ENCODE results near the gene SH3RF3.

Gene SH3RF3

DNA sequence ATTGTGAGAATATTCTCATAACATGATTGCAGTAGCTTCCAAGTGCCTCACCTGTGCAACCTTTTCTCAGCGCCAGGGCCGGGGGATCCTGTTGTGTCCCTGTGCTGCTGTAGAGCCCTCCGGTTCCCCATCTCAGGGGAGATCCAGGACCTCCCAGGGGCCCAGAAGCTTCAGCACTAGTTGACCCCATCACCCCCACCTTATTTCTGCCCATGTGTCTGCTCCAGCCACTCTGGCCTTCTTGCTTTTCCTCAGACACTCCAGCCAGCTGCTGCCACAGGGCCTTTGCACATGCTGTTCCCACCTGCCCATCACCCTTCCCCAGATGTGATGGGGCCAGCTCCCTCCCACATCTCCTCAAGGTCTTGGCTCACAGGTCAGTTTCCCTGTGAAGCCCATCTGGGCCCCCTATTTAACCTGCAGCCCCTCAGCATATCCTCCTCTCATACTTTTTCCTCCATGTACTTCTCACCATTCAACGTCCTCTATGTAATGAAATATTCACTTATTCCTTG, 258.3 kb downstream of the SH3RF3 start:
- Histone ChIP-seq H2AFZ (no peak overlapping the region), H3K4me3 (ENCODE audit: low read depth, low read length) (no peak overlapping the region), H3K79me2 (no peaks in the 10 kb centered on the region), H3K27me3 (ENCODE audit: control insufficient read depth, insufficient read depth, low read length) (no peaks in the 10 kb centered on the region), H3K36me3 (ENCODE audit: control insufficient read depth, insufficient read depth, low read length) (no peaks in the 10 kb centered on the region), H3K27ac (no peak overlapping the region), H3K4me1 (peaks cover 8% of the 10 kb centered on the region), H3K4me2 (ENCODE audit: low read length) (no peak overlapping the region), H3K9ac (no peak overlapping the region), H3K9me3 (ENCODE audit: control insufficient read depth, low read length) (no peaks in the 10 kb centered on the region)
- no peak for TF ChIP-seq CTCF (IDR thresholded peaks at IDR 0.05)

DNA sequence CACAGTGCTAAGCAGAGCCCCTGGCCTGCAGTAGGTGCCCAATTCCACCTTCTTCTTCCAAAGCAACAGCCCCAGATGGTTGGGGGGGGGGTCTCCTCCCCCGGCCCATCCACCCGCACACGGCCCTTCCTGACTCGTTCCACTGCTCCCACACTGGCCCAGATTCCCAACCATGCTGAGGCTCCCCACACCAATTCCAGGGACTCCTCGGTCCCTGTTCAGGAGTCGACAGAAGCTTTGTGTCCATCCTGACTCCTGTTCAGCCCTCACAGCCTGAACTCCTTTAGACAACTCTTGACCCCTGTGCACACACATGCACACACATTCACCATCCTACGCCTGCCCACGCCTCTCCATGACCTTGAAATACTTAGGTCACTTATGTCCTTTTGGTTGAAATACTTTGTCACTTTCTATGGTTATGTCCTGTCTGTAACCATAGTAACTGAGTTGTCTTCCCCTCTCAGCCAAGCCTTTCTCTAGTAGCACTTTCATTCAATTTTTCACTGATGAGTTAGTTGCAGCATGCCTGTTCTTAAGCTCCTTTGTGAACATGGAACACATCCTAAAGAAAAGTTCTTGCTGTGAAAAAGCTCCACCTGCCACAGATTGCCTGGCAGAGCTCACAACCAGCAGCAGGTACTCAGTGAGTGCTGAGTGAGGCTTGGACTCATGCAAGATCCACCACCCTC, 258.9 kb downstream of the SH3RF3 start:
- H3K4me3 ChIP-seq (ENCODE audit: low read depth, low read length) = no peak overlapping the region
- H3K27me3 ChIP-seq (ENCODE audit: control insufficient read depth, insufficient read depth, low read length) = no peaks in the 10 kb centered on the region
- no peaks in the 10 kb centered on the region for H3K9me3 ChIP-seq (ENCODE audit: control insufficient read depth, low read length)
- no peaks in the 10 kb centered on the region for H3K79me2 ChIP-seq
- H3K9ac ChIP-seq = no peak overlapping the region
- no peaks in the 10 kb centered on the region for H3K36me3 ChIP-seq (ENCODE audit: control insufficient read depth, insufficient read depth, low read length)
- no peak overlapping the region for H3K4me2 ChIP-seq (ENCODE audit: low read length)
- H3K27ac ChIP-seq = no peak overlapping the region
- H2AFZ ChIP-seq = no peak overlapping the region
- TF ChIP-seq CTCF (IDR thresholded peaks at IDR 0.05) = no peak
- H3K4me1 ChIP-seq = peaks cover 4% of the 10 kb centered on the region

DNA sequence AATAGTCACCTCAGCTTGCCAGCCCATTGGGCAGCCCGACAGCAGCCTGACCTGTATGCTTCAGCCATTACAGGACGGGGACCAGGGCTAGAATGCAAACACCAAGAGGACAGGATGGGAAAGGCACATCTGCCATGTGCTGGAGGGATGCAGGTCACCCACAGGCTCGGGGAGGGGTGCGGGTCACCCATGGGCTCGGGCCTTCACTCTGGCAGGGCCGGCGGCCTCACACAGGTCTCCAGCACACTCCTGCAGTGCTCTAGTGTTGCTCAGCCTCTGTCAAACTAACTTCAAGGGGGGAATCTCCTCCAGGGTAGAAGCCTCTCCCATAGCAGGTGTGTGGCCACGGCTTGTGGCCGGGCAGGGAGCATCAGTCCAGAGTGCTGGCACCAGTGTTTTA, 262.2 kb downstream of the SH3RF3 start:
- H2AFZ ChIP-seq = no peak overlapping the region
- no peak for TF ChIP-seq CTCF (IDR thresholded peaks at IDR 0.05)
- H3K4me2 ChIP-seq (ENCODE audit: low read length) = no peak overlapping the region
- H3K4me1 ChIP-seq = no peaks in the 10 kb centered on the region
- no peak overlapping the region for H3K9ac ChIP-seq
- no peaks in the 10 kb centered on the region for H3K36me3 ChIP-seq (ENCODE audit: control insufficient read depth, insufficient read depth, low read length)
- no peaks in the 10 kb centered on the region for H3K9me3 ChIP-seq (ENCODE audit: control insufficient read depth, low read length)
- no peaks in the 10 kb centered on the region for H3K79me2 ChIP-seq
- H3K27me3 ChIP-seq (ENCODE audit: control insufficient read depth, insufficient read depth, low read length) = no peaks in the 10 kb centered on the region
- H3K27ac ChIP-seq = no peak overlapping the region
- no peak overlapping the region for H3K4me3 ChIP-seq (ENCODE audit: low read depth, low read length)

GRCh38 chr2:109392140-109392539, 263.1 kb downstream of the SH3RF3 start:
- H2AFZ ChIP-seq = no peak overlapping the region

More at GRCh38 chr2:109392140-109392539, 263.1 kb downstream of the SH3RF3 start:
- no peaks in the 10 kb centered on the region for H3K27me3 ChIP-seq (ENCODE audit: control insufficient read depth, insufficient read depth, low read length)
- H3K4me3 ChIP-seq (ENCODE audit: low read depth, low read length) = no peak overlapping the region
- H3K9ac ChIP-seq = no peak overlapping the region
- H3K27ac ChIP-seq = no peak overlapping the region
- no peak for TF ChIP-seq CTCF (IDR thresholded peaks at IDR 0.05)
- no peak overlapping the region for H3K4me2 ChIP-seq (ENCODE audit: low read length)
- no peaks in the 10 kb centered on the region for H3K36me3 ChIP-seq (ENCODE audit: control insufficient read depth, insufficient read depth, low read length)
- no peaks in the 10 kb centered on the region for H3K79me2 ChIP-seq
- H3K9me3 ChIP-seq (ENCODE audit: control insufficient read depth, low read length) = no peaks in the 10 kb centered on the region
- H3K4me1 ChIP-seq = no peaks in the 10 kb centered on the region
